ENCODE data around the gene PIK3R1.
"Not testable (repeated sequence)": the region's sequence is repeated elsewhere in the genome, so short reads cannot be mapped to it uniquely, and the experiment has no call there.

The PIK3R1 gene

DNA sequence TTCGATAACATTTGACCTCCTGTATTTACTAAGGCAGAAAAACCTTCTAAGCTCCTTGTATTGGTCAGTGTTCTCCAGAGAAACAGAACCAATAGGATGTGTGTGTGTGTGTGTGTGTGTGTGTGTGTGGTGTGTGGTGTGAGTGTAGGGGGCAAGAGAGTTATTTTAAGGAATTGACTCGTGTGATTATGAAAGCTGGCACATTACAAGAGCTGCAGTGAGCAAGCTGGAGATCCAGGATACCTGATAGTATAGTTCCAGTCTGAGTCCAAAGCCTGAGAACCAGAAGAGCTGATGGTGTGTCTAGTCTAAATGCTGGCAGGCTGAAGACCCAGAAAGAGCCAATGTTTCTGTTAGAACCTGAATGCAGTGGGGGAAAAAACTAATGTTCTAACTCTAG is 21.2 kb upstream of the PIK3R1 start:
- no peak overlapping the region for H3K27ac ChIP-seq
- TF ChIP-seq, protein P1, sequence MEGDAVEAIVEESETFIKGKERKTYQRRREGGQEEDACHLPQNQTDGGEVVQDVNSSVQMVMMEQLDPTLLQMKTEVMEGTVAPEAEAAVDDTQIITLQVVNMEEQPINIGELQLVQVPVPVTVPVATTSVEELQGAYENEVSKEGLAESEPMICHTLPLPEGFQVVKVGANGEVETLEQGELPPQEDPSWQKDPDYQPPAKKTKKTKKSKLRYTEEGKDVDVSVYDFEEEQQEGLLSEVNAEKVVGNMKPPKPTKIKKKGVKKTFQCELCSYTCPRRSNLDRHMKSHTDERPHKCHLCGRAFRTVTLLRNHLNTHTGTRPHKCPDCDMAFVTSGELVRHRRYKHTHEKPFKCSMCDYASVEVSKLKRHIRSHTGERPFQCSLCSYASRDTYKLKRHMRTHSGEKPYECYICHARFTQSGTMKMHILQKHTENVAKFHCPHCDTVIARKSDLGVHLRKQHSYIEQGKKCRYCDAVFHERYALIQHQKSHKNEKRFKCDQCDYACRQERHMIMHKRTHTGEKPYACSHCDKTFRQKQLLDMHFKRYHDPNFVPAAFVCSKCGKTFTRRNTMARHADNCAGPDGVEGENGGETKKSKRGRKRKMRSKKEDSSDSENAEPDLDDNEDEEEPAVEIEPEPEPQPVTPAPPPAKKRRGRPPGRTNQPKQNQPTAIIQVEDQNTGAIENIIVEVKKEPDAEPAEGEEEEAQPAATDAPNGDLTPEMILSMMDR (conservative IDR thresholded peaks at IDR 0.05), result no peak

DNA sequence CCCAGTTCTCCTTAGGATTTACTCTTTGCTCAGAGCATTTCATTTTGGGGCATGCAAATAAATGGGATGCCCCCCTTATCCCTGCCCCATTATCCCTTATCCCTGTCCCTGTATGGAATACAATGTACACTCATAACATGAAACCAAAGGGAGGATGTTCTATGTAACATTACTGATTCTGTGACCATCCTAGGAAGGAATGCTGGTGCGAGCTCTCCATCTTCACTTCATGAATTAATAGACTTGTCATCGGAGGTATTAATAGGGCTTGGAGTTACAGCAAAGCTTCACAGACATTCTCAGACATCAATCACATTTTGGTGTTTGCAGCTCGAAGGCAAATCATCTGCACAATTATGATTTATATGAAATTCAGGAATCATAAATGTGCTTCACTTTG is 20.4 kb upstream of the PIK3R1 start:
- no peak overlapping the region for H3K27ac ChIP-seq

DNA sequence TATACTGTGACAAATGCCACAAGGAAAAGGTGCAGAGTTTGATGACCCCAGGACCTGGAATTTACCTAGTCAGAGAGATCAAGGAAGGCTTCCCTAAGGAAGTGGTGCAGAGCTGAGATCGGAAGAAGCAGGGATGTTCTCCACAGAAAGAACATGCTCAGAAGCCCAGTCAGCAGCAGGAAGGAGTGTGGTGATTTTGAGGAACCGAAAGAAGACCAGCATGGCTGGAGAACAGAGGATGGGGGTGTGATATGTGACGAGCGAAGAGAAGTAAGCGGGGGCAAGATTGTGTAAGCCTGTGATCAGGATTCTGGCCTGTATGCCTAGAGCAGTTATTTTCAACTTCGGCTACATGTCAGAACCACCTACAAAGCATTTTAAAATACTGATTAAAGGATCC is 18.7 kb upstream of the PIK3R1 start:
- TF ChIP-seq, protein P1 (conservative IDR thresholded peaks at IDR 0.05), result no peak
- no peak overlapping the region for H3K27ac ChIP-seq

More for the DNA sequence above, 20.4 kb upstream of the PIK3R1 start:
- TF ChIP-seq, protein P1 (conservative IDR thresholded peaks at IDR 0.05), result no peak

DNA sequence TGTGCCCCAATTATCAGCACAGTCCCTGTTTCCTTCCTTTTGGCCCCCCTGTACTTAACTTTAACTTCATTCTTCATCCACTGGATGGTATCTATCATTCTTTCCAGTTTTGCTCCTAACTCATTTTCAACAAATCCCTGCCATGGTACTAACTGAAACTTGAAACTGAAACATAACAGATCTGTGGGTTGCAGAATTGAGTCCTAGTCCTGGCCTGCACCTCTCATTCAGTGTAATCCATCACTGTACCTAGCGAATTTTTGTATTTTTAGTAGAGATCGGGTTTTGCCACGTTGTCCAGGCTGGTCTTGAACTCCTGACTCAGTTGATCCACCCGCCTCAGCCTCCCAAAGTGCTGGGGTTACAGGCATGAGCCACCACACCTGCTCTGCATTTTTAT is 15.3 kb upstream of the PIK3R1 start:
- TF ChIP-seq, protein P1 (conservative IDR thresholded peaks at IDR 0.05), result no peak
- no peak overlapping the region for H3K27ac ChIP-seq

DNA sequence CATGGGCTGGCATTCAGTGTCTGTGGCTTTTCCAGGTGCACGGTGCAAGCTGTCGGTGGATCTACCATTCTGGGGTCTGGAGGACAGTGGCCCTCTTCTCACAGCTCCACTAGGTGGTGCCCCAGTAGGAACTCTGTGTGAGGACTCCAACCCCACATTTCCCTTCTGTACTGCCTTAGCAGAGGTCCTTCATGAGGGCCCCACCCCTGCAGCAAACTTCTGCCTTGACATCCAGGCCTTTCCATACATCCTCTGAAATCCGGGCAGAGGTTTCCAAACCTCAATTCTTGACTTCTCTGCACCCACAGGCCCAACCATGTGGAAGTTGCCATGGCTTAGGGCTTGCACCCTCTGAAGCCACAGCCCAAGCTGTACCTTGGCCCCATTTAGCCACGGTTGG is 4.9 kb upstream of the PIK3R1 start:
- H3K27ac ChIP-seq, result not testable (repeated sequence)

DNA sequence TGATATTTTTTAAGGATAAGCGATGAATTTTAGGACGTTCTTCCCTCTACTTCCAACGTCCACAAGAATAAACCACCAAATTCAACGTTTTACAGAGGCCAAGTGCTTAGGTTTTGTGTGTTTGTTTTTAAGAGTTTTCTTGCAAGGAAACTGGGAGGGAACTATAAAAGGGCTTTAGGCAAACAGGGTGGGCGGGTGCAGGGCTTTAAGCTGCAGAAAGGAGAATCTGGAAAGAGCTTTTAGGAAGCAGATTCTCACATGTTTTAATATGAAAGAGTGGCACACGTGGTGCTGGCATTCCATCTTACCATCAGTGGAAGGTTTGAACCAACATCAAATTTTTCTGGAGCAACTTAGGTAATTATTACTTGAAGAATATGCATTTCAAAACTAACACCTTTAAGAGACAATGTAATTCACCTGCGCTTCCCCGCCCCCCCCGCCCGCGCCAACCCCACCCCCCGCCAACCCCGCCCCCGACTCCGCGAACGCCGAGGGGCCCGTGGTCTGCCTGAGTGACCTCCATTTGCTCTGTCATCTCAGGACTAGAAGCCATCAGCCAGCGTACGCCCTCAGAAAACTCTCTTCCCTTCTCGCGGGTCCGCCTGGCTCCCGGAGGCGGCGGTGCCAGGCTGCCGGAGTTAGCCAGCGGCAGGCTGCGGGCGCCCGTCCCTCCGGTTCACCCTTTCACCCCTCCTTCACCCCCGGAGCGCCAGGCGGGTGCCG is 911 bp upstream of the PIK3R1 start:
- TF ChIP-seq, protein P1 (conservative IDR thresholded peaks at IDR 0.05), result no peak
- H3K27ac ChIP-seq, result peak overlapping the region; percentile 98

DNA sequence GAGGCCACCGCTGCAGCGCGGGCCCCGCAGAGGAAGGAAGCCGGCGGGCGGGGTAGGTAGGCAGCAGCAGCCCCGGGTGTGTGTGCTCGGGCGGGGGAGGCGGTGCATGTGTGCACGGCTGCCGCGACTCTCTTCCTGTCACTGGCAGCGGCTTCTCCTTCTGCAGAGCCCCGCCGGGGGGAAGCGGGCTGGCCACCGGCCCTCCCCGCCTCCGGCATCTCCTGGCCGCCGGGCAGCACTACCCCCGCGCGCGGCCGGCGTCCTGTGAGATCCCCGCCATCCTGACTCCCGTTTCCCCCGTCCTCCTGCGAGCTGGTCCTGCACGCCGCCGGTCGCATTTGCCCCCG is 315 bp downstream of the PIK3R1 start:
- TF ChIP-seq, protein P1 (conservative IDR thresholded peaks at IDR 0.05), result no peak
- H3K27ac ChIP-seq, result peak overlapping the region; percentile 98

DNA sequence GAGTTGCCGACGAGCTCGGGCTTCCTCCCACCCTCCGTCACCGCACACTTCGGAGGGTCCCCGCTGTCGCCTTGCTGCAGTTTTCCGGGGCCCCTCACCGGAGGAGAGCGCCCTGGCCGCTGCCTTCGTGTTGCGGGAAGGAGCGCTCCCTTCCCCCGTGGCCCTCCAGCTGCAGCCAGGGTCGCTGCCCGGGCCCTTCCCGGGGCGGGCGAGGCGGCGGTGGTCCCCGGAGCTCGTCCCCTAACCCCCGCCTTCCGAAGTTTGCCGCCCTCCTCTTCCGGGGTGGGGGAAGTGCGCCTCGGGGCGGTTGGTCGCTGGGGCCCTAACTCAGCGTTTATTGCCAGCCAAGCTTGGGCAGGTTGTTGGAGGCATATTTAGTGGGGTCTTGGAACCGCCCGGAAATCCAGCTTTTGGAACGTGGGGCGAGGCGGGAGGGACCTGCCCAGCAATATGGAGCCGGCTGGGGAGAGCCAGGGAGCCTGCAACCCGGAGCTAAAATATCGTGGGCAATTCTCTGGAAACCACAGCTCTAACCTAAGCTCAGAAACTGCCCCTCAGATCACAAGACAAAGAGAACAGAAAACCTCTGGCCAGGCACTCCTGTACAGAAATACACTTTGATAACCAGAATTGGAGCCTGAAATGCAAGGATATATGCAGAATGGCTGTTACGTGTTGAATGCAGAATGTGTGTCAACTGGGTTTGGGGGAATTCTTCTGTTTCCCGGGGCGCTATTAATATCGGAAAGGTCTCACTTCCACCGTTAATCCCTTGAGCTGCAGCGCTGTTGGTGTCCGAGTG is 890 bp downstream of the PIK3R1 start:
- TF ChIP-seq, protein P1 (conservative IDR thresholded peaks at IDR 0.05), result no peak

More for the DNA sequence above, 890 bp downstream of the PIK3R1 start:
- H3K27ac ChIP-seq, result peak overlapping the region; percentile 98

Measured in VCaP (cell line).